Hepatocyte (in vitro differentiated cells): ENCODE results near the gene CDH6. TPM values are rescaled to one million over a fixed set of nuclear protein-coding genes. Genes with fewer than 3 reads are reported as not detected.

Experiments
- DNase-seq: peaks from one replicate; pipeline ENCODE4 v3.0.0-alpha.2; 2016; ENCODE audit warnings: low spot score
- H2AFZ ChIP-seq: fragments of 200-600 bp; sonication (generic); 2 replicates; pipeline ENCODE4 v1.6.0; 2016; ENCODE audit warnings: antibody characterized with exemption, mild to moderate bottlenecking
- H3K27ac ChIP-seq: fragments of 200-600 bp; sonication (generic); 2 replicates; pipeline ENCODE4 v1.5.1; 2016; ENCODE audit warnings: mild to moderate bottlenecking
- H3K27me3 ChIP-seq: fragments of 200-600 bp; sonication (generic); 2 replicates; pipeline ENCODE4 v1.6.1; 2016
- H3K36me3 ChIP-seq: fragments of 200-600 bp; sonication (generic); replicated peaks from 2 replicates; pipeline ENCODE4 v1.5.1; 2016; ENCODE audit warnings: low read depth; ENCODE audit not compliant: insufficient read depth
- H3K4me1 ChIP-seq: fragments of 200-600 bp; sonication (generic); 2 replicates; pipeline ENCODE4 v1.5.1; 2016; ENCODE audit warnings: mild to moderate bottlenecking, moderate library complexity; ENCODE audit not compliant: insufficient read depth
- H3K4me2 ChIP-seq: fragments of 200-600 bp; sonication (generic); 2 replicates; pipeline ENCODE4 v1.6.0; 2016
- H3K4me3 ChIP-seq: fragments of 200-600 bp; sonication (generic); 2 replicates; pipeline ENCODE4 v1.5.1; 2016; ENCODE audit warnings: mild to moderate bottlenecking
- H3K79me2 ChIP-seq: fragments of 200-600 bp; sonication (generic); 2 replicates; pipeline ENCODE4 v1.6.0; 2017; ENCODE audit warnings: mild to moderate bottlenecking
- H3K9me2 ChIP-seq: fragments of 200-600 bp; sonication (generic); replicated peaks from 2 replicates; pipeline ENCODE4 v1.6.0; 2017; ENCODE audit warnings: mild to moderate bottlenecking; ENCODE audit not compliant: insufficient read depth
- H3K9me3 ChIP-seq: fragments of 200-600 bp; sonication (generic); 2 replicates; pipeline ENCODE4 v1.5.1; 2016; ENCODE audit warnings: low read depth, mild to moderate bottlenecking
- H4K20me1 ChIP-seq: fragments of 200-600 bp; sonication (generic); 2 replicates; pipeline ENCODE4 v1.6.0; 2016; ENCODE audit warnings: mild to moderate bottlenecking; ENCODE audit not compliant: insufficient read depth, poor library complexity, severe bottlenecking
- CTCF ChIP-seq: fragments of 200-600 bp; sonication (generic); IDR thresholded peaks from 2 replicates; pipeline ENCODE4 v1.5.1; 2016; ENCODE audit warnings: antibody characterized with exemption, mild to moderate bottlenecking; ENCODE audit not compliant: poor library complexity
- EZH2 ChIP-seq: fragments of 200-600 bp; sonication (generic); IDR thresholded peaks from 2 replicates; pipeline ENCODE4 v1.6.1; 2016; ENCODE audit warnings: antibody characterized with exemption, mild to moderate bottlenecking, borderline replicate concordance
- EZH2phosphoT487 ChIP-seq: fragments of 200-600 bp; sonication (generic); IDR thresholded peaks from one replicate; pipeline ENCODE4 v1.6.1; 2018; ENCODE audit warnings: antibody characterized with exemption, mild to moderate bottlenecking, low read depth, moderate library complexity; ENCODE audit not compliant: unreplicated experiment, severe bottlenecking
- WGBS: methylation state at CpG from one replicate; pipeline ENCODE4 v1.1.6; 2016; ENCODE audit warnings: low lambda C conversion rate; ENCODE audit errors: missing lambda C conversion rate; 5-methylcytosine and 5-hydroxymethylcytosine counted together
- polyA plus RNA-seq: library from polyadenylated mRNA; unstranded; fragments of >200 nt; fragmentation: Nextera tagmentation; extraction: Ambion mirVana; gene quantifications from 2 replicates; pipeline ENCODE4 v1.2.1, GENCODE V29; 2016
- total RNA-seq: library from RNA; depleted of rRNA; stranded (reverse); fragments of >200 nt; gene quantifications from 2 replicates; pipeline ENCODE4 v1.2.3, GENCODE V29; 2014

CDH6 gene
- total and polyA plus RNA-seq, 2 experiments from 2014 or later = 11.6 to 36.9 TPM

GRCh38 chr5:31204958-31205357, 11.5 kb downstream of the CDH6 start:
- no peaks in the 10 kb centered on the region for H4K20me1 ChIP-seq
- 76% methylated on average over 1 of the region's 1 CpG for WGBS
- no peaks in the 10 kb centered on the region for H3K9me2 ChIP-seq
- no peak overlapping the region for H2AFZ ChIP-seq
- no peak overlapping the region for H3K4me3 ChIP-seq
- no peaks in the 10 kb centered on the region for H3K36me3 ChIP-seq
- H3K4me2 ChIP-seq = no peak overlapping the region
- no peaks in the 10 kb centered on the region for H3K4me1 ChIP-seq
- TF ChIP-seq EZH2 (no peak), EZH2phosphoT487 (no peak), CTCF (no peak)
- no peaks in the 10 kb centered on the region for H3K27me3 ChIP-seq
- no peak overlapping the region for H3K27ac ChIP-seq
- no peaks in the 10 kb centered on the region for H3K79me2 ChIP-seq
- DNase-seq = no peak
- no peaks in the 10 kb centered on the region for H3K9me3 ChIP-seq

GRCh38 chr5:31208043-31208442, 14.6 kb downstream of the CDH6 start:
- Histone ChIP-seq H3K27me3 (no peaks in the 10 kb centered on the region), H2AFZ (no peak overlapping the region), H3K9me3 (no peaks in the 10 kb centered on the region), H3K4me2 (no peak overlapping the region), H3K36me3 (no peaks in the 10 kb centered on the region), H4K20me1 (no peaks in the 10 kb centered on the region), H3K79me2 (no peaks in the 10 kb centered on the region), H3K27ac (no peak overlapping the region), H3K9me2 (no peaks in the 10 kb centered on the region), H3K4me1 (no peaks in the 10 kb centered on the region), H3K4me3 (no peak overlapping the region)
- no peak for DNase-seq
- TF ChIP-seq EZH2phosphoT487 (no peak), EZH2 (no peak), CTCF (no peak)
- WGBS = 76% methylated on average over 6 of the region's 6 CpGs

- H3K27ac ChIP-seq = no peak overlapping the region
- H3K27me3 ChIP-seq = no peaks in the 10 kb centered on the region
- no peaks in the 10 kb centered on the region for H3K79me2 ChIP-seq
- H3K36me3 ChIP-seq = no peaks in the 10 kb centered on the region
- H3K4me1 ChIP-seq = no peaks in the 10 kb centered on the region
- no peak overlapping the region for H3K4me3 ChIP-seq
- no peak for TF ChIP-seq CTCF
- TF ChIP-seq EZH2 = no peak
- no peak for TF ChIP-seq EZH2phosphoT487
- H3K9me3 ChIP-seq = no peaks in the 10 kb centered on the region
- no peak for DNase-seq
- no peaks in the 10 kb centered on the region for H3K9me2 ChIP-seq
- H2AFZ ChIP-seq = no peak overlapping the region
- no peak overlapping the region for H3K4me2 ChIP-seq
- H4K20me1 ChIP-seq = no peaks in the 10 kb centered on the region
- 79% methylated on average over 3 of the region's 3 CpGs for WGBS
Observed at GRCh38 chr5:31209334-31209733, 15.8 kb downstream of the CDH6 start.

- H3K27ac ChIP-seq = no peak overlapping the region
- H2AFZ ChIP-seq = no peak overlapping the region
- no peaks in the 10 kb centered on the region for H3K36me3 ChIP-seq
- H3K4me3 ChIP-seq = no peak overlapping the region
- H4K20me1 ChIP-seq = no peaks in the 10 kb centered on the region
- TF ChIP-seq CTCF (no peak), EZH2 (no peak), EZH2phosphoT487 (no peak)
- no peaks in the 10 kb centered on the region for H3K27me3 ChIP-seq
- H3K9me2 ChIP-seq = no peaks in the 10 kb centered on the region
- no peak for DNase-seq
- no peaks in the 10 kb centered on the region for H3K79me2 ChIP-seq
- H3K4me2 ChIP-seq = no peak overlapping the region
- no peaks in the 10 kb centered on the region for H3K9me3 ChIP-seq
- H3K4me1 ChIP-seq = no peaks in the 10 kb centered on the region
Observed at GRCh38 chr5:31211098-31211497, 17.6 kb downstream of the CDH6 start.
